Hepatocyte (in vitro differentiated cells): ENCODE data around the gene ZNF512. TPM values are rescaled to one million over a fixed set of nuclear protein-coding genes. Genes with fewer than 3 reads are reported as not detected.
"Not testable (repeated sequence)": the region's sequence is repeated elsewhere in the genome, so short reads cannot be mapped to it uniquely, and the experiment has no call there.

ENCODE experiments used
- DNase-seq: peaks from one replicate; pipeline ENCODE4 v3.0.0-alpha.2; 2016; ENCODE audit warnings: low spot score
- H2AFZ ChIP-seq: fragments of 200-600 bp; sonication (generic); 2 replicates; pipeline ENCODE4 v1.6.0; 2016; ENCODE audit warnings: antibody characterized with exemption, mild to moderate bottlenecking
- H3K27ac ChIP-seq: fragments of 200-600 bp; sonication (generic); 2 replicates; pipeline ENCODE4 v1.5.1; 2016; ENCODE audit warnings: mild to moderate bottlenecking
- H3K27me3 ChIP-seq: fragments of 200-600 bp; sonication (generic); 2 replicates; pipeline ENCODE4 v1.6.1; 2016
- H3K36me3 ChIP-seq: fragments of 200-600 bp; sonication (generic); replicated peaks from 2 replicates; pipeline ENCODE4 v1.5.1; 2016; ENCODE audit warnings: low read depth; ENCODE audit not compliant: insufficient read depth
- H3K4me1 ChIP-seq: fragments of 200-600 bp; sonication (generic); 2 replicates; pipeline ENCODE4 v1.5.1; 2016; ENCODE audit warnings: mild to moderate bottlenecking, moderate library complexity; ENCODE audit not compliant: insufficient read depth
- H3K4me2 ChIP-seq: fragments of 200-600 bp; sonication (generic); 2 replicates; pipeline ENCODE4 v1.6.0; 2016
- H3K4me3 ChIP-seq: fragments of 200-600 bp; sonication (generic); 2 replicates; pipeline ENCODE4 v1.5.1; 2016; ENCODE audit warnings: mild to moderate bottlenecking
- H3K79me2 ChIP-seq: fragments of 200-600 bp; sonication (generic); 2 replicates; pipeline ENCODE4 v1.6.0; 2017; ENCODE audit warnings: mild to moderate bottlenecking
- H3K9me2 ChIP-seq: fragments of 200-600 bp; sonication (generic); replicated peaks from 2 replicates; pipeline ENCODE4 v1.6.0; 2017; ENCODE audit warnings: mild to moderate bottlenecking; ENCODE audit not compliant: insufficient read depth
- H3K9me3 ChIP-seq: fragments of 200-600 bp; sonication (generic); 2 replicates; pipeline ENCODE4 v1.5.1; 2016; ENCODE audit warnings: low read depth, mild to moderate bottlenecking
- H4K20me1 ChIP-seq: fragments of 200-600 bp; sonication (generic); 2 replicates; pipeline ENCODE4 v1.6.0; 2016; ENCODE audit warnings: mild to moderate bottlenecking; ENCODE audit not compliant: insufficient read depth, poor library complexity, severe bottlenecking
- EZH2 ChIP-seq: fragments of 200-600 bp; sonication (generic); IDR thresholded peaks from 2 replicates; pipeline ENCODE4 v1.6.1; 2016; ENCODE audit warnings: antibody characterized with exemption, mild to moderate bottlenecking, borderline replicate concordance
- EZH2phosphoT487 ChIP-seq: fragments of 200-600 bp; sonication (generic); IDR thresholded peaks from one replicate; pipeline ENCODE4 v1.6.1; 2018; ENCODE audit warnings: antibody characterized with exemption, mild to moderate bottlenecking, low read depth, moderate library complexity; ENCODE audit not compliant: unreplicated experiment, severe bottlenecking
- WGBS: methylation state at CpG from one replicate; pipeline ENCODE4 v1.1.6; 2016; ENCODE audit warnings: low lambda C conversion rate; ENCODE audit errors: missing lambda C conversion rate; 5-methylcytosine and 5-hydroxymethylcytosine counted together
- polyA plus RNA-seq: library from polyadenylated mRNA; unstranded; fragments of >200 nt; fragmentation: Nextera tagmentation; extraction: Ambion mirVana; gene quantifications from 2 replicates; pipeline ENCODE4 v1.2.1, GENCODE V29; 2016
- total RNA-seq: library from RNA; depleted of rRNA; stranded (reverse); fragments of >200 nt; gene quantifications from 2 replicates; pipeline ENCODE4 v1.2.3, GENCODE V29; 2014
- TF ChIP-seq, protein P1 (sequence below): fragments of 200-600 bp; sonication (generic); IDR thresholded peaks from 2 replicates; pipeline ENCODE4 v1.5.1; 2016; ENCODE audit warnings: antibody characterized with exemption, mild to moderate bottlenecking; ENCODE audit not compliant: poor library complexity

The ZNF512 gene
- total and polyA plus RNA-seq, 2 experiments from 2014 or later: 19.9 to 27.7 TPM

DNA sequence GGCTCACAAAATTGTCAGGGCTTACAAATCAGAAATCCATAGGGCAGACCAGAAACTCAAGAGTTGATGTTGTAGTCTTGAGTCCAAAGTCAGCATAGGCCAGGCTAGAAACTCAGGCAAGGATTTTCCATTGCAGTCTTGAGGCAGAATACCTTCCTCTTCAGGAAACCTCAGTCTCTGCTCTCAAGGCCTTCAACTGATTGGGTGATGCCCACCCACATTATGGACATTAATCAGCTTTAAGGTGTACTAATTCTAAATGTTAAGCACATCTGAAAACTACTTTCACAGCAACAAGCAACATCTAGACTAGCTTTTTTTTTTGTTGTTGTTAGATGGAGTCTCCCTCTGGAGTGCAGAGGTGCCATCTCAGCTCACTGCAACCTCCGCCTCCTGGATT is 31.3 kb upstream of the ZNF512 start:
- TF ChIP-seq EZH2phosphoT487: no peak
- no peak for TF ChIP-seq EZH2
- TF ChIP-seq, protein P1, sequence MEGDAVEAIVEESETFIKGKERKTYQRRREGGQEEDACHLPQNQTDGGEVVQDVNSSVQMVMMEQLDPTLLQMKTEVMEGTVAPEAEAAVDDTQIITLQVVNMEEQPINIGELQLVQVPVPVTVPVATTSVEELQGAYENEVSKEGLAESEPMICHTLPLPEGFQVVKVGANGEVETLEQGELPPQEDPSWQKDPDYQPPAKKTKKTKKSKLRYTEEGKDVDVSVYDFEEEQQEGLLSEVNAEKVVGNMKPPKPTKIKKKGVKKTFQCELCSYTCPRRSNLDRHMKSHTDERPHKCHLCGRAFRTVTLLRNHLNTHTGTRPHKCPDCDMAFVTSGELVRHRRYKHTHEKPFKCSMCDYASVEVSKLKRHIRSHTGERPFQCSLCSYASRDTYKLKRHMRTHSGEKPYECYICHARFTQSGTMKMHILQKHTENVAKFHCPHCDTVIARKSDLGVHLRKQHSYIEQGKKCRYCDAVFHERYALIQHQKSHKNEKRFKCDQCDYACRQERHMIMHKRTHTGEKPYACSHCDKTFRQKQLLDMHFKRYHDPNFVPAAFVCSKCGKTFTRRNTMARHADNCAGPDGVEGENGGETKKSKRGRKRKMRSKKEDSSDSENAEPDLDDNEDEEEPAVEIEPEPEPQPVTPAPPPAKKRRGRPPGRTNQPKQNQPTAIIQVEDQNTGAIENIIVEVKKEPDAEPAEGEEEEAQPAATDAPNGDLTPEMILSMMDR: no peak
- Histone ChIP-seq H3K4me3 (no peak overlapping the region), H3K4me2 (no peak overlapping the region), H3K36me3 (no peaks in the 10 kb centered on the region), H3K9me2 (no peaks in the 10 kb centered on the region), H3K4me1 (no peaks in the 10 kb centered on the region), H3K79me2 (no peaks in the 10 kb centered on the region), H3K27me3 (peaks cover 15% of the 10 kb centered on the region), H3K9me3 (no peaks in the 10 kb centered on the region), H2AFZ (no peak overlapping the region), H3K27ac (no peak overlapping the region), H4K20me1 (no peaks in the 10 kb centered on the region)
- DNase-seq: no peak
- WGBS: 93% methylated on average over 1 of the region's 1 CpG

DNA sequence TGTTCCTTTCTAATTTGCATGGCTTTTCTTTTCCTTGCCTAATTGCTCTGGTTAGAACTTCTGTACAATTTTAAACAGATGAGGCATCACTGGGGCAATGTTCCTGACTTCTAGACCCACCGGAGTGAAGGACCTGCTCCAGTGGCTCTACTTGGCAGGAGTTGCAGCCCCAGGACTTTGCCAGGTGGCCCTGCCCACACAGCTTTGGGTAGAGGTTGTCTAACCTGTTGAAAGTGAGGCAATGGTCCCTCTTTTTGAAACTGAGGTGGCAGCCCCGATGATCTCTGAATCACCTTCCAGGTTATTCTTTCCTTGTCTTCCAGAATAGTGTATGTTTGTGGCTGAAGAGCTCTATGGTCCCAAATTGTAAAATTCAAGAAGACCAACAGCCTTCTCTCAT is 29.9 kb upstream of the ZNF512 start:
- H3K9me2 ChIP-seq: no peaks in the 10 kb centered on the region
- H4K20me1 ChIP-seq: no peaks in the 10 kb centered on the region
- TF ChIP-seq, protein P1: no peak
- TF ChIP-seq EZH2phosphoT487 (no peak), EZH2 (no peak)
- H3K4me1 ChIP-seq: no peaks in the 10 kb centered on the region
- no peak overlapping the region for H3K4me2 ChIP-seq
- H3K9me3 ChIP-seq: no peaks in the 10 kb centered on the region
- peaks cover 15% of the 10 kb centered on the region for H3K27me3 ChIP-seq
- DNase-seq: no peak
- no peak overlapping the region for H2AFZ ChIP-seq
- WGBS: 72% methylated on average over 2 of the region's 2 CpGs
- H3K4me3 ChIP-seq: no peak overlapping the region
- no peaks in the 10 kb centered on the region for H3K79me2 ChIP-seq
- H3K27ac ChIP-seq: no peak overlapping the region
- H3K36me3 ChIP-seq: no peaks in the 10 kb centered on the region

DNA sequence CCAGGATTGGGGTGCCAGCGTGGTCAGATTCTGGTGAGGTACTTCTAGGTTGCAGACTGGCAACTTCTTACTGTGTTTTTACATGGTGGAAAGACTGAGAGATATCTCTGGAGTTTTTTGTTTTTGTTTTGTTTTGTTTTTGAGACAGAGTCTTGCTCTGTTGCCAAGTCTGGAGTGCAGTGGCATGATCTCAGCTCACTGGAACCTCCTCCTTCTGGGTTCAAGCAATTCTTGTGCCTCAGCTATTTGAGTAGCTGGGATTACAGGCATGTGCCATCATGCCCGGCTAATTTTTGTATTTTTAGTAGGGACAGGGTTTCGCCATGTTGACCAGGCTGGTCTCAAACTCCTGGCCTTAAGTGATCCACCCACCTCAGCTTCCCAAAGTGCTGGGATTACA is 28.4 kb upstream of the ZNF512 start:
- not testable (repeated sequence) for H4K20me1 ChIP-seq, H3K9me3 ChIP-seq, H3K79me2 ChIP-seq, H3K4me2 ChIP-seq, H2AFZ ChIP-seq, H3K36me3 ChIP-seq, H3K27ac ChIP-seq, H3K4me1 ChIP-seq, H3K9me2 ChIP-seq, DNase-seq, H3K4me3 ChIP-seq
- WGBS: 82% methylated on average over 3 of the region's 3 CpGs
- H3K27me3 ChIP-seq: peaks cover 15% of the 10 kb centered on the region

DNA sequence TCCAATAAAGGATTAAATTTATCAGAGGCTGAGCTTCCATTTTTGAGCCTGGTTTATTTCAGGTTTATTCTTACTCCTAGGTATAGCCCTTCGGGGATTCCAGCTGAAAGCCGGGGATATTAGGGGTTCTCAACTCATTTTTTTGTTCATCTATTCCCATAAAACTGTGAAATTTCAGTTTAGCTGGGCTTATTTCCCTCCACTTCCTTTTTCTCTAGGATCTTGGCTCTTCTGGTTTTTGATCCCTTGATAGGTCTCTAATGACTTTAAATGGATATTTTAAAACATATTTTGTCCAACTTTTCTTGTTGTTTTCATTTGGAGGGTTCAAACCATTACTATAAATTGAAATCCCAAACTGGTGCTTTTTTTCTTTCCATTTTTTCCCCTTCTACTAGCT is 23.6 kb upstream of the ZNF512 start:
- TF ChIP-seq, protein P1: no peak
- TF ChIP-seq EZH2 (no peak), EZH2phosphoT487 (no peak)
- H3K4me3 ChIP-seq: no peak overlapping the region
- H3K9me3 ChIP-seq: no peaks in the 10 kb centered on the region
- no peaks in the 10 kb centered on the region for H3K27me3 ChIP-seq
- no peak for DNase-seq
- H3K4me2 ChIP-seq: no peak overlapping the region
- no peak overlapping the region for H2AFZ ChIP-seq
- no peak overlapping the region for H3K27ac ChIP-seq
- H4K20me1 ChIP-seq: no peaks in the 10 kb centered on the region
- no peaks in the 10 kb centered on the region for H3K9me2 ChIP-seq
- no peaks in the 10 kb centered on the region for H3K79me2 ChIP-seq
- 76% methylated on average over 2 of the region's 2 CpGs for WGBS
- H3K4me1 ChIP-seq: no peaks in the 10 kb centered on the region
- no peaks in the 10 kb centered on the region for H3K36me3 ChIP-seq
